Measurements from ENCODE around the gene PRR3.

The PRR3 gene

DNA sequence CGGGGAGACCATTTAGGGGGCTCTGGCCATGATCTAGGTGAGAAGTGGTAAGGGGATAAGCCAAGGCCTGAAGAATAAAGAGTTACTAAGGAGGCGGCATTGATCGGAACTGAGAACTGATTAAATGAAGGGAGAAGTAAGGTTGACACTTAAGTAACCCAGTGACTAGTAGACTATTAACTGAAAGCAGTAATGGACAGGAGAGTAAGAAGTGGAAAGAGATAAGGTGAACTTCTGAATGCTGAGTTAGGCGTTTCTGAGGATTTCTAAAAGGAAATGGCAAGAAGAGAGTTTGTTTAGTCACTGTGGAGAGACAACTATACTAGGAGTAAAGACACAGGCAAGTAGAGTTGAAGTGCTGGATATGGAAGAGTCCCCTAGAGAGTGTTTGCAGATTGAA, 16.0 kb downstream of the PRR3 start:
- no peak for DNase-seq

DNA sequence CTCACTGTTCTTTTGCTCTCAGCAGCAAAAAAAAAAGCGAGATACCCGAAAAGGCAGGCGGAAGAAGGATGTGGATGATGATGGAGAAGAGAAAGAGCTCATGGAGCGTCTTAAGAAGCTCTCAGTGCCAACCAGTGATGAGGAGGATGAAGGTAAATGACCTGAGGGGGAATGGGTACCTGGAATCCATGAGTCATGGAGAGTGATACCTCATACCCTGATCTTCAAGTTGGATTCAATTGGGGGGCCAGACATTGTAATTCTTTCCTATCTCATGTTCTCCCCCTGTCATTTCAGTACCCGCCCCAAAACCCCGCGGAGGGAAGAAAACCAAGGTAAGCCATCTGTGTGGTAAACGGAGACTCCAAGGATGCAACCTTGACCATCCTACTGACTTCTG, 21.0 kb downstream of the PRR3 start:
- no peak for DNase-seq

DNA sequence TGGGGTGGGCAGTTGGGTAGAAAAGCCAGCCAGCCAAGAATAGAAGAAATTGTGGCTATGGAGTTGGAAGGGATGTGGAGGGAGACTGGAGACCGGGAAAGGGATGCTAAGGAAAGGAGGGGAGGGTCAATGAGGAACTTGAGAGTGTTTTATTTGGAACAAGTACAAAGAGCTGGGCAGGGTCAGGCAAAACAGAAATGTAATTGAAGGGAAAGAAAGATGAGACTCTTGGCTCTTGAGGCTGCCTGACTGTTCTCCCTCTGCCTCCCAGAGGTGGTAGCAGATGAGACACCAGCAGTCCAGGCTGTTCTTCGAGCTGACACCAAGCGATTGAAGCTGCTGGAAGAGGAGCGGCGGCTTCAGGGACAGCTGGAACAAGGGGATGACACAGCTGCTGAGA, 26.8 kb downstream of the PRR3 start:
- no peak for DNase-seq

DNA sequence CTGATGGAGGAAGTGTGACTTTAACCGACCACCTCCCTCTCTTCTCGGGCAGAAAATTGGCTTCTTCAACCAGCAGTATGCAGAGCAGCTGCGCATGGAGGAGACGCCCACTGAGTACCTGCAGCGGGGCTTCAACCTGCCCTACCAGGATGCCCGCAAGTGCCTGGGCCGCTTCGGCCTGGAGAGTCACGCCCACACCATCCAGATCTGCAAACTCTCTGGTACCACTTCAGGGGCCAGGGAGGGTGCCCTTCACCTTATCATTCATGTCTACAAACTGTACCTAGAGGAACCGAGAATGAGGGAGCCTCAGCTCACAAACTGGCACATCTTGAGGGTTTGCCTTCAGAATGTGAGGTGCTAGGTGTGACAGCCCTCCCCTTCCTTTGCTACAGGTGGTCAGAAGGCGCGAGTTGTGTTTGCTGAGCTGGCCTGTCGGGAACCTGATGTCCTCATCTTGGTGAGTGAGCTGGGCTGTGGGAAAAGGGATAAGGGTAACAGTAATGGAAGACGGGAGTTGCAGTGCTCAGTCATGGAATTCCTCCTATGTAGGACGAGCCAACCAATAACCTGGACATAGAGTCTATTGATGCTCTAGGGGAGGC, 32.8 kb downstream of the PRR3 start:
- DNase-seq: no peak

DNA sequence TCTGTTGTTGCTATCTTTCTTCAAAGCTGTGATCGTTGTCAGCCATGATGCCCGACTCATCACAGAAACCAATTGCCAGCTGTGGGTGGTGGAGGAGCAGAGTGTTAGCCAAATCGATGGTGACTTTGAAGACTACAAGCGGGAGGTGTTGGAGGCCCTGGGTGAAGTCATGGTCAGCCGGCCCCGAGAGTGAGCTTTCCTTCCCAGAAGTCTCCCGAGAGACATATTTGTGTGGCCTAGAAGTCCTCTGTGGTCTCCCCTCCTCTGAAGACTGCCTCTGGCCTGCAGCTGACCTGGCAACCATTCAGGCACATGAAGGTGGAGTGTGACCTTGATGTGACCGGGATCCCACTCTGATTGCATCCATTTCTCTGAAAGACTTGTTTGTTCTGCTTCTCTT, 33.4 kb downstream of the PRR3 start:
- no peak for DNase-seq

DNA sequence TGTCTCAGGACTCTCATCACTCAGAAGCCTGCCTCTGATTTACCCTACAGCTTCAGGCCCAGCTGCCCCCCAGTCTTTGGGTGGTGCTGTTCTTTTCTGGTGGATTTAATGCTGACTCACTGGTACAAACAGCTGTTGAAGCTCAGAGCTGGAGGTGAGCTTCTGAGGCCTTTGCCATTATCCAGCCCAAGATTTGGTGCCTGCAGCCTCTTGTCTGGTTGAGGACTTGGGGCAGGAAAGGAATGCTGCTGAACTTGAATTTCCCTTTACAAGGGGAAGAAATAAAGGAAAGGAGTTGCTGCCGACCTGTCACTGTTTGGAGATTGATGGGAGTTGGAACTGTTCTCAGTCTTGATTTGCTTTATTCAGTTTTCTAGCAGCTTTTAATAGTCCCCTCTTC, 33.9 kb downstream of the PRR3 start:
- DNase-seq: no peak

DNA sequence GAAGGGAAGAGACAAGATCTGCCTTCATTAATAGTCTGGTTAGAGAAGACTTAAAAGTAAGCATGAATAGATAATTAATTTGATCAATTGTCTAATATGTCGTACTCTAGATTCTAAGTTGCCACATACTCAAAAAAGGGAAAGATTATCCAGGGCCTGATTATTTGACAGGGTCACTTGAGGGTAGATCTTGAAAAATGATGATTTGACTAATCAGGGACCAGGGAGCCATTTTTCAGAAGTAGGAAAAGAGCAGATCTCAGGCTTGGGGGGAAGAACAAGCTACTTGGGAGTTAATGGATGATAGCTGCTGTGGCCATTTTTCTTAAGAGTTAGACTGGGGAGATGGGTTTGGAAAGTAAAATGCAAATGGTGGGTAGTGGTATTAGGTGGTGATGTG, 35.2 kb downstream of the PRR3 start:
- no peak for DNase-seq

DNA sequence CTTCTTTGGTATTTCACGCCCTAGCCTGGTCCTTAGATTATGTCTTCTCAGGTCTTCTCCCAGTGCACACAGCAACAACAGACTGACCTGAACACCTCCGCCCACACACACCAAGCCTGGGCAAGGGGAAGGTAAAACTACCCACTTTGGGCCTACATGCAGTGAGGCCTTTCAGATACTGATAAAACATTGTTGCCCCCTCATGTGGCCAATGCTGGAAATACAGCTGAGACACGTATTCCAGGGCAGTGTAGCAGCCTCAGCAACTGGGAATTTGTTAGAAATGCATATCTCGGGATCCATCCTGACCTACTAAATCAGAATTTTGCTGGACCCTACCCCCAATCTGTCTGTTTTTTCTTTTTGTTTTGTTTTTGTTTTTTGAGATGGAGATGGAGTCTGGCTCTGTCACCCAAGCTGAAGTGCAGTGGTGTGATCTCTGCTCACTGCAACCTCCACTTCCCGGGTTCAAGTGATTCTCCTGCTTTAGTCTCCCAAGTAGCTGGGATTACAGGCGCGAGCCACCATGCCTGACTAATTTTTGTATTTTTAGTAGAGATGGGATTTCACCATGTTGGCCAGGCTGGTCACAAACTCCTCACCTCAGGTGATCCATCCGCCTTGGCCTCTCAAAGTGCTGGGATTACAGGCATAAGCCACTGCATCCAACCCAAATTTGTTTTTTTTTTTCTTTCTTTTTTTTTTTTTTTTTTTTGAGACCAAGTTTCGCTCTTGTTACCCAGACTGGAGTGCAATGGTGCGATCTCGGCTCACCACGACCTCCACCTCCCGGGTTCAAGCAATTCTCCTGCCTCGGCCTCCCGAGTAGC, 40.4 kb downstream of the PRR3 start:
- DNase-seq: peak; percentile 73 to 84

DNA sequence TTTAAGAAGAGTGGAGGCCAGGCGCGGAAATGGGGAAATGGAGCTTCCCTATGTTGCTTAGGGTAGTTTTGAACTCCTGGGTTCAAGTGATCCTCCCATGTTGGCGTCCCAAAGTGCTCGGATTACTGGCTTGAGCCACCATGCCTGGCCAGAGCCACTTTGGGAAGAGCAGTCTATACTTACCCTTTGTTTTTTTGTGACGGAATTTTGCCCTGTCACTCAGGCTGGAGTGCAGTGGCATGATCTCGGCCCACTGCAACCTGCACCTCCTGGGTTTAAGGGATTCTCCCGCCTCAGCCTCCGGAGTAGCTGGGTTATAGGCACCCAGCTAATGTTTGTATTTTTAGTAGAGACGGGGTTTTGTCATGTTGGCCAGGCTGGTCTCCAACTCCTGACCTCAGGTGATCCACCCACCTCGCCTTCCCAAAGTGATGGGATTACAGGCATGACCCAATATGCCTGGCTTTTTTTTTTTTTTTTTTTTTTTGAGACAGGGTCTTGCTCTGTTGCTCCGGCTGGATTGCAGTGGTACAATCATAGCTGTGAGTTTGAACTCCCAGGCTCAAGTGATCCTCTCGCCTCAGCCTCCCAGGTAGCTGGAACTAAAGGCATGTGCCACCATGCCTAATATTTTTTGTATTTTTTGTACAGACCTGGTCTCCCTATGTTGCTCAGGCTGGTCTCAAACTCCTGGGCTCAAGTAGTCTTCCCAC, 42.0 kb downstream of the PRR3 start:
- DNase-seq: no peak

DNA sequence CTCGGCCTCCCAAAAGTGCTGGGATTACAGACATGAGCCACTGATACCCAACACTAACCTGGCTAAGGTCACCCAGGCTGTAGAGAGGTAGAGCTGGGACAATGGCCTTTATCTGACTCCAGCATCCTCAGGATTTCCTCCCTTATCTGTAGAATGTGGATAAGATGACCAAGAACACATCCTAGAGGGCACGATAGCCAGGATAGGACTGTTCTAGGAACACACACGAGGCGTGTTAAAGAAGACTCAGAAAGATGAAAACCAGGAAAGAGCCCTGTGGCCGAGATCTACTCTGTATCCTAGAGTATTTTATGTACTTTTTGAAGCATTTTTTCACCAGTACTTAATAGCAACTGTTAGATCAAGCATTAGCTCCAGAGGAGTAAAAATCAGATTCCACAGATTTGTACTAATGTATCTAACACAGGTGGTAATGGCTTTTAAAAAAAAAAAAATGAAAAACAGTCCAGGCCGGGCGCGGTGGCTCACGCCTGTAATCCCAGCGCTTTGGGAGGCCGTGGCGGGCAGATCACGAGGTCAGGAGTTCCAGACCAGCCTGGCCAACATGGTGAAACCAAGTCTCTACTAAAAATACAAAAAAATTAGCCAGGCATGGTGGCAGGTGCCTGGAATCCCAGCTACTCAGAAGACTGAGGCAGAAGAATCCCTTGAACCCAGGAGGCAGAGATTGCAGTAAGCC, 42.7 kb downstream of the PRR3 start:
- DNase-seq: no peak

DNA sequence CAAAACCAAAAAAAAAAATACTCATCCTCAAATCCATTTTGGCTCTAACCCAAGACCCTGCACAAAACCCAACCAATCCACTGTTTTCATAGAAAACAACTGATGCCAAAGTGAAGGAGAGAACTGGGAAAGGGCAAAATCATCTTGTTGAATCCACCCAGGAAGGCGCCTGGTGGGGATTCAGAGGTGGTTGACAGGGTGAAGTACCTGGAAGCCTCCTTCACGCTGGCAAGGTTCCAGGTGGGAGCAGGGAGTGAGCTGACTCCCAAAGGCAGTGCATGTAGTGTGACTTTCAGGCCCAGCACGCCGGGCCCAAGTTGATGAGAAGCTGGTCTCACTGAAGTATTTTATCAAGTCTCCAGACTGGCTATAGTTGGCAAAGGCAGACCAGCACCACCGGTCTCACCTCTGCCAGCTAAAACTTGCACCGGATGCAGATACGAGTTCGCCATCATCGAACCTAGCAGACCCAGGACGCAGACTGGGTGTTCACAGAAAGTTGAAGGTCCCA, 43.4 kb downstream of the PRR3 start:
- DNase-seq: no peak

DNA sequence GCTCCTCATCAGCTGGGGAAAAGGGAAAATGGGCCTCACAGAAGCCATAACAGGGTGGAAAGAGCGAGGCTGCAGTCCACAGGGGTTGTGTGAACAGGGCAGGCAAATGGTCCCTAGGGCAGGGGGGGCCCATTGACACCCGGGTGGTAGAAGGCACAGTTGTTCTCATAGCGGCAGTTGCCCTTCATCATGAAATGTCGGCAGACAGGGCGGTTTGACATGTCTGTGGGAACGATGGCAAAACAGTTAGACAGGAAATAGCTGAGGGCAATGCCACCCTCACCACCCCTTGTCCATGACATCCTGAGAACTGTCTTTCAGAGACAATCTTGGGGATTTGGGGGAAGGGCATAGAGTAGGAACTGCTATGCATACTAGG, 44.3 kb downstream of the PRR3 start:
- DNase-seq: peak; percentile 26 to 31

DNA sequence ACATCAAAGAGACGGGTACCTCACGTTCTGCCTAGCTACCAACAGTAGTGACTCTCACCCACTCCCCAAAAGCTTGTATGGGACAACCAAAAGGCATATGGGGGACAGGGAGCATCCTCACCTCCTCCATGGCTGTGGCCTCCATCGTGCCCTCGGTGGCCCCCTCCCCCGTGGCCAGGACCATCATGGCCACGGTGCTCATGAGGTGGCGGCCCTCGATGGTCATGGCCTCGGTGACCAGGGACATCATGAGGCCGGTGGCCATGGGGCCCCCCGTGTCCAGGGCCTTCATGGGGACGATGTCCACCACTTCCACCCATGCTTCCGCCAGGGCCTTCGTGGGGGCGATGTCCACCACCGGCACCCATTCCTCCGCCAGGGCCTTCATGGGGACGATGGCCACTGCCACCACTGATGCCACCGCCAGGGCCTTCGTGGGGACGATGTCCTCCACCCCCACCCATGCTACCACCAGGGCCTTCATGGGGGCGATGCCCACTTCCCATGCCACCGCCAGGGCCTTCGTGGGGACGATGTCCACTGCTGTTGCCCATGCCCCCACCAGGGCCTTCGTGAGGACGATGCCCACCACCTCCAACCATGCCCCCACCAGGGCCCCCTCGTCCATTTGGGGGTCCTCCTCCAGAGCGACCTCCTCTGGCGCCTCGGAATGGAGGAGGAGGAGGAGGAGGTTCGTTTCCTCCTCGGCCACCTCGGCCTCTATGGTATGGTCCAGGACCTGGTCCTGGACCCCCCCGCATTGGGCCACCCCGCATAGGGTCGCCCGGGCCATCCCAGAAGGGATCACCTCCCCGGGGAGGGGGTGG, 44.9 kb downstream of the PRR3 start:
- DNase-seq: no peak

DNA sequence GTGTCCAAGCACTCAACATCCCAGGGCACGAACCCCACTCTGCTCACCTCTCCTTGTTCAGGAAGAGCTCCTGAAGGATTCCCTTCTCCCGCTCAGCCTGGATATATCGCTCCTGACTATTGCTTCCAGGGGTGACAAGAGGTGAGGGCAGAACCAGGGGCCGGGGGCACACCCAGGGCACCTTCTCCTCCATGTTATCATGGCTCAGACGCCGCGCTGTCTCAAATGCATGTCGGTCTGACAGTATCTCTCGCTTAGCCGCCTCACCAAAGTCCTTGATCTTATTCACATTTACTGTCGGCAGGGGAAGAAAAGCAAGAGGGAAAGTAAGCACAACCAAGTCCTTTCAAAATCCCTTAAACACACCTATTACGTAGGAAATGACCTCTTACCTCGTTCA, 46.9 kb downstream of the PRR3 start:
- DNase-seq: no peak

DNA sequence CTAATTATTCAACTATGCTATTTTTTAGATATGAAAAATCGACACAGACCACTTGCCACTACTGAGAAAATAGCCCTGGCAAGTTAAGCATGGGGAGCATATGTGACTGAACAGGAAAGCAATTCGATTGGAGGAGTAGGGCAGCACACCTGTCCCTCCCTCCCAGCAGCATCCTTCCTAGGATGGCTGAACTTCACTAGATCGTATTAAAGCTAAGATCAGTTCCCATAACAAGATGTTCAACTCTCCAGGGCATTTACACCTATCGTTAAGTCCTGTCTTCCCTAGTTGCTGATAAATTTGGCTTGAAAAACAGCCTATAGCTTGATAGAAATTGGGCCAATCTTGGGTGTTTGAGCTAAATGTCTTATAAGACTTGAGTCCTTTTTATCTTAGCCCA, 53.0 kb downstream of the PRR3 start:
- DNase-seq: no peak

DNA sequence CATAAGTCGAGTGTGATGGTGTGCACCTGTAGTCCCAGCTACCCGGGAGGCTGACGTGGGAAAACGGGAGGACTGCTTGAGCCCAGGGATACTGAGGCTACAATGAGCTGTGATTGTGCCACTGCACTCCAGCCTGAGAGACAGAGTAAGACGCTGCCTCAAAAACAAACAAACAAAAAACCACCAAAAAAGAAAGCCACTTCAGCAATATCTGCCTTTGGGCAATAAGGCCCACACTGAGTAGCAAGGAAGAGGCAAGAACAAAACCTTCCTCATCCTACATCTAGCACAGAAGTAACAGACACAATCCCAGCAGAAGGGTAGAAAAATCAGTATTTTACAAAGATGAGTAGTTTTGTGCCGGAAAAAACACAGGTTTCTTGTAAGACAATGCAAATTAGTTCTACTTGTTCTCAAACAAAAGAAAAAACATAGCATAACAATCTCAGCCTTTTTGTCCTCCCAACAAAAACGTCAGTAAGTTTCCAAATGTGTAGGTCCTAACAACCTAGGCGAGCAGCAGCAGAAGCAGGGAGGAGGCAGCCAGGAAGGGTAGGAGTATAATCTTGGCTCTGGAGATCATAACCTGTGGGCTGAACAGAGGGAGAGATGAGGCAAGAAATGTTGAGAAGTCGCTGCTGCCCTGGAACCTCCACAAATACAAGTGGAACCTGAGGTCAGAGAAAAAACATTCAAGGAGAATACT, 54.2 kb downstream of the PRR3 start:
- DNase-seq: no peak

DNA sequence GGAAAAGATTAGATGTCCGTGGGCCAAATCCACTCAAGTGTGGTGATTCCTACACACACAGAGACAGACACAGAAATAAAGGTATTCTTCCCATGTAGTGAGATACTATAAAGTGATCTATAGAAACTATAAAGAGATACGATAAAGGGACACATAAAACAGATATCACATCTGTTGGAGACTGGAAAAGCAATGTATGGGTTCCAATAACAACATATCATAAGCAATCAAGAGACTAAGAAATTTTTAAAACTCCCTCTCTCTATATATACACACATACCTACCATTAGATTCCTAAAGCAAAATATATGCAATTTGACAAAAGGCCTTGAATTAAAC, 54.7 kb downstream of the PRR3 start:
- no peak for DNase-seq

DNA sequence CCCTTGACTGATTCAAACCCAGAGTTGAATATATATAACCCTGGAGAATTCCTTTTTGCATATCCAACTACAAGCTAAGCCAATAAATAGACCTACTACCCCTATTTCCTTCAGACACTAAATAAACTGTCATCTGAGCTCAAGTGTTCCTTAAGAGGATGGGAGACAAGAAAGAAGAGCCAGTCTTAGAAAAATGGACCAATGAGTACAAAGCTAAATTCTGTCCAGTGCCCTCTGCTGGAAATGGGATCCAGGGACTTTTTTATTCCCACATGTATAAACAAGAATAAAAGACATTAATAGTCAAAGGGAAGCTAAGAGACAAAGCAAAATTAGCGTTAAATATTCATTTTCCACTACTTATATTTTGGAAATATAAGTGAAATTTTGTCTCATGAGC, 55.1 kb downstream of the PRR3 start:
- no peak for DNase-seq

DNA sequence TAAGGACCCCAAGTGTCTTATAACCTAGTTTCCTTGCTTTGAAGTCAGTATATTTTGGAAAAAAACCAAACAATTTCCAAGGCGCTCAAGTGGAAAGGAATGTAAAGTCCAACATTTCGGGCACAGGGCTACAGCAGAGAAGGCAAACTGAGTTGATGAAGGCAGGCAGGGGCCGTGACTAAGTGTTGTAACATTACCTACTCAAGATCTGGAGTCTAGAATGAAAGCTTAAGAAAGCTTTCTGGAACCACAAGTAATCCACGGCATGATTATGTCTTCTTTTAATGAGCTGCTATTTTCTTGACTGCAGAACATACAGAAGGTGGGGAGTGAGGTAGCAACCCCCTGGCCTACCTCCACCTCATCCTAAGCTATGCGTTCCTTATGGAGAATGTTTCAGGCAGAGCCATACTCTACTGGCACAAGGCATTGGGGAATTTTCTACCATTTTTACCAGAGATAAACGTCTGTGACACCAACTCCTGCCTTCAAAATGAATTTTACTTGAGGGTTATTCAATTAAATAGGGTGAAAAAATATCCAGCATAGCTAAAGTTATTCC, 55.7 kb downstream of the PRR3 start:
- DNase-seq: no peak

Data from CD4-positive, alpha-beta T cell treated with Interleukin-1 beta for 1 hour (primary cell).